OCI-LY7 (cell line): ENCODE measurements around the gene MICAL3. TPM values are rescaled to one million over a fixed set of nuclear protein-coding genes. Genes with fewer than 3 reads are reported as not detected.

ENCODE experiments used
- BruUV-seq: library from RNA; stranded (reverse); fragments of 400-500 nt; replicated peaks from 2 replicates; lab custom pipeline; 2021; lab: Mats Ljungman, UMichigan
- CTCF ChIA-PET: fragments of 300-600 bp; sonication (Branson Sonifier 250); formaldehyde crosslinking; loops from one replicate; lab custom pipeline; 2022; ENCODE audit warnings: antibody characterized with exemption; ENCODE audit not compliant: unreplicated experiment; lab: Charles Lee
- POLR2A ChIA-PET: fragments of 300-600 bp; sonication (Branson Sonifier 250); formaldehyde crosslinking; loops from one replicate; lab custom pipeline; 2022; ENCODE audit warnings: antibody characterized with exemption; lab: Charles Lee
- DNase-seq: peaks from one replicate; pipeline ENCODE4 v3.0.0-alpha.2; 2015; ENCODE audit warnings: low spot score
- H2AFZ ChIP-seq: fragments of 200-600 bp; sonication (generic), shearing (Covaris generic); 2 replicates; pipeline ENCODE4 v1.6.1; 2014; ENCODE audit warnings: mild to moderate bottlenecking, antibody characterized with exemption, low read length, moderate library complexity
- H3K27ac ChIP-seq: fragments of 200-600 bp; sonication (generic); 2 replicates; pipeline ENCODE4 v1.5.1; 2014; ENCODE audit warnings: mixed run types, low read depth, mild to moderate bottlenecking, moderate library complexity, low read length, inconsistent platforms; ENCODE audit not compliant: poor library complexity, severe bottlenecking
- H3K36me3 ChIP-seq: fragments of 200-600 bp; sonication (generic); 2 replicates; pipeline ENCODE4 v1.6.1; 2014; ENCODE audit warnings: mild to moderate bottlenecking, antibody characterized with exemption, low read length, moderate library complexity, mixed read lengths; ENCODE audit not compliant: insufficient read depth
- H3K4me1 ChIP-seq: fragments of 200-600 bp; sonication (generic); 2 replicates; pipeline ENCODE4 v1.5.1; 2014; ENCODE audit warnings: mild to moderate bottlenecking, low read length; ENCODE audit not compliant: insufficient read depth, poor library complexity, severe bottlenecking
- H3K4me2 ChIP-seq: fragments of 200-600 bp; sonication (generic); 2 replicates; pipeline ENCODE4 v1.6.1; 2014; ENCODE audit warnings: mild to moderate bottlenecking, low read length
- H3K4me3 ChIP-seq: fragments of 200-600 bp; sonication (generic); 2 replicates; pipeline ENCODE4 v1.5.1; 2014; ENCODE audit warnings: mild to moderate bottlenecking, low read depth, low read length; ENCODE audit not compliant: poor library complexity, severe bottlenecking
- H3K79me2 ChIP-seq: fragments of 200-600 bp; sonication (generic); 2 replicates; pipeline ENCODE4 v1.6.1; 2016; ENCODE audit warnings: low read depth, mild to moderate bottlenecking, low read length, moderate library complexity, mixed read lengths; ENCODE audit not compliant: insufficient read depth
- H3K9me2 ChIP-seq: fragments of 200-600 bp; sonication (generic); 2 replicates; pipeline ENCODE4 v1.6.1; 2016; ENCODE audit warnings: mild to moderate bottlenecking, low read length, mixed read lengths; ENCODE audit not compliant: insufficient read depth
- H3K9me3 ChIP-seq: fragments of 200-600 bp; sonication (generic); 2 replicates; pipeline ENCODE4 v1.6.1; 2014; ENCODE audit warnings: mild to moderate bottlenecking, mixed run types, low read length, mixed read lengths
- H4K20me1 ChIP-seq: fragments of 200-600 bp; sonication (generic); 2 replicates; pipeline ENCODE4 v1.6.1; 2014; ENCODE audit warnings: mild to moderate bottlenecking, antibody characterized with exemption, low read length, moderate library complexity, mixed read lengths; ENCODE audit not compliant: insufficient read depth
- CTCF ChIP-seq: fragments of 200-600 bp; sonication (generic); conservative IDR thresholded peaks from 2 replicates; pipeline ENCODE4 v1.5.1; 2014; ENCODE audit warnings: mild to moderate bottlenecking, antibody characterized with exemption, low read length, moderate library complexity, mixed read lengths
- EZH2phosphoT487 ChIP-seq: fragments of 200-600 bp; sonication (generic); IDR thresholded peaks from 2 replicates; pipeline ENCODE4 v1.6.1; 2018; ENCODE audit warnings: low read depth, borderline replicate concordance, mild to moderate bottlenecking, mixed run types, antibody characterized with exemption, low read length, moderate library complexity, mixed read lengths
- intact Hi-C: fragments of 100-400 bp; cut with micrococcal nuclease; formaldehyde crosslinking; loops from one replicate; pipeline ENCODE4 v1.10.0; 2022; ENCODE audit not compliant: unreplicated experiment
- total RNA-seq, 2 experiments: library from RNA; depleted of rRNA in 1 of 2; stranded (reverse); fragments of >200 nt in 1 of 2; shearing (Covaris generic) in 1 of 2; gene quantifications; 2 replicates each; pipeline ENCODE4 v1.2.3, GENCODE V29; 2014 to 2022

The MICAL3 gene
- total RNA-seq, 2 experiments from 2014 or later, result 80.9 to 210 TPM

DNA sequence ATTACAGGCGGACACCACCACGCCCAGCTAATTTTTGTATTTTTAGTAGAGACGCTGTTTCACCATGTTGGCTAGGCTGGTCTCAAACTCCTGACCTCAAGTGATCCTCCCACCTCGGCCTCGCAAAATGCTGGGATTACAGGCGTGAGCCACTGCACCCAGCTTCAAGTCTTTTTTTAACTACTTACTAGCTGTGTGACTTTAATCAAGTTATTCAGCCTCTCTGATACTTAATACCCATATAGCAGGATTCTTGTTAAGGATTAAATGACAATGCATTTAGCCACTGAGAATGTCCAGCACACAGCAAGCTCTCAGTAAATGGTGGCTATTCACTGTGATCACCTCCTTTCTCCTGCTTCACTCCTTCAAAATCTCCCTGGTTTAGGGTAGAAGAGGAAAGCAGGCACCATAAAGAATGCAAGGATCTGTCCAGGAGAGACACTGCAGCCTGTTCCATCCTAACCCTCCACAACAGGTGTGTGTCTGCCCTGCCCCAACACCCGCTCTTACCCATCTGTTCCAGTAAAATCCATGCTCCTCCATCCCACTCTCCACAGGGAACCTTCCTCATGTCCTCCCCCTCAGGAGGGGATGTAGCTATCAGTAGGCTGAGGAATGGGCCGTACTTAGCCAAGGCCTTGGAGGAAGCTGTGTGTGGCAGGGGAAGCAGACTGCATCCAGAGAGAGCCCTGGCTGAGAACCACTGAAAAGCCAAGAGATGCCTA lies 69.3 kb downstream of the MICAL3 start:
- H3K4me3 ChIP-seq, result no peak overlapping the region
- TF ChIP-seq EZH2phosphoT487 (no peak), CTCF (no peak)
- no peak overlapping the region for H3K27ac ChIP-seq
- no peak for DNase-seq
- H4K20me1 ChIP-seq, result peaks cover 4% of the 10 kb centered on the region; the same call in 1 of the 2 replicates
- H2AFZ ChIP-seq, result no peak overlapping the region
- H3K4me2 ChIP-seq, result no peak overlapping the region
- POLR2A ChIA-PET, result no interaction called here
- H3K79me2 ChIP-seq, result peaks cover 95% of the 10 kb centered on the region
- H3K36me3 ChIP-seq, result peaks cover 81% of the 10 kb centered on the region
- CTCF ChIA-PET, result no interaction called here
- no TSS peak for BruUV-seq
- H3K9me2 ChIP-seq, result no peaks in the 10 kb centered on the region
- intact Hi-C loops, result no loop called here
- no peaks in the 10 kb centered on the region for H3K4me1 ChIP-seq
- no peaks in the 10 kb centered on the region for H3K9me3 ChIP-seq

DNA sequence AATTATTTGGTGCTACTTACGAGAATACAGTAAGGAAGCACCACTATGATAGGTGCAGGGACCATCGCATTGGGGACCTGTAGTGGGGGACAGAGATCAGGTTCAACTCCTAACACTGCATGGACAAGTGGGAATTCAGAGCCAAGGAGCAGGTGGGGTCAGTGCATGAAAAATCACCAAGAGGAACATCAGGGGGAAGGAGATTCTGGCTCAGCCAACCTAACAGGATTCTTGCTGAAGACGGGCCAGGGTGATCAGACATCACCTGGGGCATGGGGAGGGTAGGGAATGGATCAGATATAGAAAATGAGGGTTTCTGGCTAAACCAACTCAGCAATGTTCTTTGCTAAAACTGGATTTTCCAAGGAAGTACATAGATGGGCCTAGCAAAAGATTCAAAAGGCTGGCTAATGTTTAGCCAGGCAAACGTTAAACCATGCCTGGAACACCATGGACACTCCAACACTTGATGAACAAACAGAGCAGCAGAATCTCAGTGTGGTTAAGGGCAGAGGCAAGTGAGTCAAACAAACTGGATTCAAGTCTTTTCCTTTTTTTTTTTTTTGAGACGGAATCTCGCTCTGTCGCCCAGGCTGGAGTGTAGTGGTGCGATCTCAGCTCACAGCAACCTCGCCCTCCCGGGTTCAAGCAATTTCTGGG lies 70.0 kb downstream of the MICAL3 start:
- no peak overlapping the region for H3K27ac ChIP-seq
- H3K36me3 ChIP-seq, result peaks cover 81% of the 10 kb centered on the region
- intact Hi-C loops, result no loop called here
- H3K4me3 ChIP-seq, result no peak overlapping the region
- no peak for DNase-seq
- ChIA-PET POLR2A (no interaction called here), CTCF (no interaction called here)
- H3K4me2 ChIP-seq, result no peak overlapping the region
- H3K79me2 ChIP-seq, result peaks cover 95% of the 10 kb centered on the region
- no TSS peak for BruUV-seq
- peaks cover 2% of the 10 kb centered on the region for H3K4me1 ChIP-seq
- H2AFZ ChIP-seq, result no peak overlapping the region
- H3K9me3 ChIP-seq, result no peaks in the 10 kb centered on the region
- TF ChIP-seq EZH2phosphoT487, result no peak
- TF ChIP-seq CTCF, result no peak
- H3K9me2 ChIP-seq, result no peaks in the 10 kb centered on the region
- peaks cover 10% of the 10 kb centered on the region for H4K20me1 ChIP-seq

GRCh38 chr22:17953147-17953546 lies 71.2 kb downstream of the MICAL3 start:
- Histone ChIP-seq H3K9me3 (no peaks in the 10 kb centered on the region), H3K4me3 (no peak overlapping the region), H3K27ac (no peak overlapping the region), H2AFZ (no peak overlapping the region), H3K4me2 (no peak overlapping the region), H3K9me2 (no peaks in the 10 kb centered on the region), H4K20me1 (peaks cover 15% of the 10 kb centered on the region), H3K4me1 (peaks cover 9% of the 10 kb centered on the region), H3K36me3 (peaks cover 86% of the 10 kb centered on the region), H3K79me2 (peaks cover 100% of the 10 kb centered on the region)
- BruUV-seq, result no TSS peak
- intact Hi-C loops, result no loop called here
- POLR2A ChIA-PET, result interaction anchor here (1.3 kb wide), 1 partner anchor 10 kb away, joined by 4 read pairs; no protein-coding TSS in a partner anchor
- CTCF ChIA-PET, result no interaction called here
- DNase-seq, result no peak
- TF ChIP-seq CTCF, result no peak
- no peak for TF ChIP-seq EZH2phosphoT487
